Endothelial cell of umbilical vein (primary cell): ENCODE data around the gene UQCRH.

Source experiments
- CTCF ChIP-seq, 2 donors: IDR thresholded peaks; 1 replicate in 1 of 2; 2 replicates in 1 of 2; pipeline ENCODE4 v1.5.1; 2011; ENCODE audit warnings: low read length in 2 of 2, mild to moderate bottlenecking in 2 of 2, moderate library complexity in 2 of 2, control low read depth in 1 of 2, inconsistent platforms in 1 of 2, low read depth in 1 of 2; ENCODE audit not compliant: insufficient read depth in 1 of 2; ENCODE audit errors: extremely low read depth in 1 of 2
- EZH2 ChIP-seq: IDR thresholded peaks from 2 replicates; pipeline ENCODE4 v1.6.1; 2012; ENCODE audit warnings: borderline replicate concordance, low read depth, mild to moderate bottlenecking, moderate library complexity, low read length, inconsistent platforms; ENCODE audit not compliant: severe bottlenecking
- JUN ChIP-seq: IDR thresholded peaks from 2 replicates; pipeline ENCODE4 v1.6.1; 2011; ENCODE audit warnings: borderline replicate concordance, low read depth; ENCODE audit not compliant: insufficient read length, insufficient read depth
- MAX ChIP-seq: IDR thresholded peaks from 2 replicates; pipeline ENCODE4 v1.6.1; 2011; ENCODE audit not compliant: insufficient read depth, insufficient read length
- MYC ChIP-seq: IDR thresholded peaks from one replicate; pipeline ENCODE4 v1.6.1; 2011; ENCODE audit warnings: mild to moderate bottlenecking, low read depth, low read length
- POLR2A ChIP-seq: IDR thresholded peaks from 2 replicates; pipeline ENCODE4 v1.6.1; 2012; ENCODE audit warnings: low read depth, mild to moderate bottlenecking, control low read depth, low read length
- POLR2AphosphoS5 ChIP-seq: IDR thresholded peaks from 2 replicates; pipeline ENCODE4 v1.6.1; 2012; ENCODE audit warnings: low read depth, mild to moderate bottlenecking, control low read depth, low read length, moderate library complexity; ENCODE audit not compliant: insufficient read depth

GRCh38 chr1:46315669-46316403 lies 12.3 kb downstream of the UQCRH start:
- TF ChIP-seq CTCF (IDR thresholded peaks at IDR 0.05; ENCODE audit: extremely low read depth in 1 of 2, insufficient read depth in 1 of 2, low read depth in 1 of 2, low read length in 2 of 2) (no peak), POLR2A (no peak), EZH2 (no peak), POLR2AphosphoS5 (no peak), JUN (no peak), MYC (no peak), MAX (no peak)
